ENCODE results near the gene NPDC1.

DNA sequence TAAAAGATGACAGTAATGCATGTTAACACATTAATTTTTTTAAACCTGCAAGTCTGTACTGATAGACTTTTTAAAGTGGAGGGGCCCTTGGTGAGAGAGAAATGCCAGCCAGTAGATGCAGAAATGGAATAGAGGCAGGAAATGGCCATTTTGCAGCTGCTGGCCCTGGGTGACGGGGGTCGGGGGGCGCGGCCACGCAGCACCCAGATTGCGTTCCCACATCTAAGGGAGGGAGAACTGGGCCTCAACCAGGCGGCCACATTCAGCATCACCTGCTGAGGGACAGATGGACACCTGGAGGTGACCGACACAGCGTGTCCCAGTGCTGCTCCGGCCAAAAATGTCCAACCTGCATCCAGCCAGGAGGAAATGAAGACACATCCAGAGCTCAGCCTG is 43.3 kb downstream of the NPDC1 start:
- TF ChIP-seq, protein P1, sequence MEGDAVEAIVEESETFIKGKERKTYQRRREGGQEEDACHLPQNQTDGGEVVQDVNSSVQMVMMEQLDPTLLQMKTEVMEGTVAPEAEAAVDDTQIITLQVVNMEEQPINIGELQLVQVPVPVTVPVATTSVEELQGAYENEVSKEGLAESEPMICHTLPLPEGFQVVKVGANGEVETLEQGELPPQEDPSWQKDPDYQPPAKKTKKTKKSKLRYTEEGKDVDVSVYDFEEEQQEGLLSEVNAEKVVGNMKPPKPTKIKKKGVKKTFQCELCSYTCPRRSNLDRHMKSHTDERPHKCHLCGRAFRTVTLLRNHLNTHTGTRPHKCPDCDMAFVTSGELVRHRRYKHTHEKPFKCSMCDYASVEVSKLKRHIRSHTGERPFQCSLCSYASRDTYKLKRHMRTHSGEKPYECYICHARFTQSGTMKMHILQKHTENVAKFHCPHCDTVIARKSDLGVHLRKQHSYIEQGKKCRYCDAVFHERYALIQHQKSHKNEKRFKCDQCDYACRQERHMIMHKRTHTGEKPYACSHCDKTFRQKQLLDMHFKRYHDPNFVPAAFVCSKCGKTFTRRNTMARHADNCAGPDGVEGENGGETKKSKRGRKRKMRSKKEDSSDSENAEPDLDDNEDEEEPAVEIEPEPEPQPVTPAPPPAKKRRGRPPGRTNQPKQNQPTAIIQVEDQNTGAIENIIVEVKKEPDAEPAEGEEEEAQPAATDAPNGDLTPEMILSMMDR (IDR thresholded peaks at IDR 0.05; ENCODE audit: low read length): no peak
- TF ChIP-seq EZH2 (IDR thresholded peaks at IDR 0.05; ENCODE audit: borderline replicate concordance, low read length): no peak

Data from OCI-LY1 (cell line).